Measurements from ENCODE around the gene COTL1.

Gene COTL1

GRCh38 chr16:84562174-84562815 lies 55.6 kb downstream of the COTL1 start:
- no peak for TF ChIP-seq RARB (CRISPR knock-in tag; IDR thresholded peaks at IDR 0.05)
- no peak for TF ChIP-seq ZNF70 (CRISPR knock-in tag; IDR thresholded peaks at IDR 0.05)
- TF ChIP-seq BACH2 (CRISPR knock-in tag; IDR thresholded peaks at IDR 0.05; ENCODE audit: borderline replicate concordance) = no peak
- no peak for TF ChIP-seq GLIS3 (CRISPR knock-in tag; IDR thresholded peaks at IDR 0.05)
- no peak for TF ChIP-seq ZNF8 (CRISPR knock-in tag; IDR thresholded peaks at IDR 0.05)
- no peak for TF ChIP-seq TSHZ2 (CRISPR knock-in tag; IDR thresholded peaks at IDR 0.05)
- no peak; the same call in 2 of the 3 replicates for ATAC-seq

- no peak; the same call in 2 of the 3 replicates for ATAC-seq
- TF ChIP-seq CREB5 (CRISPR knock-in tag; IDR thresholded peaks at IDR 0.05; ENCODE audit: low read depth) (no peak), TCF4 (CRISPR knock-in tag; IDR thresholded peaks at IDR 0.05; ENCODE audit: borderline replicate concordance) (no peak), CSRNP3 (CRISPR knock-in tag; IDR thresholded peaks at IDR 0.05) (no peak), ZFP30 (CRISPR knock-in tag; IDR thresholded peaks at IDR 0.05) (no peak), TOX (CRISPR knock-in tag; IDR thresholded peaks at IDR 0.05; ENCODE audit: borderline replicate concordance) (no peak), ZNF565 (CRISPR knock-in tag; conservative IDR thresholded peaks at IDR 0.05; ENCODE audit: low read depth) (no peak), ESRRG (CRISPR knock-in tag; IDR thresholded peaks at IDR 0.05) (no peak), ISL1 (CRISPR knock-in tag; IDR thresholded peaks at IDR 0.05) (no peak), CSDC2 (CRISPR knock-in tag; IDR thresholded peaks at IDR 0.05) (no peak), GLIS3 (CRISPR knock-in tag; IDR thresholded peaks at IDR 0.05) (no peak), ZNF8 (CRISPR knock-in tag; IDR thresholded peaks at IDR 0.05) (no peak), ZC3H10 (CRISPR knock-in tag; IDR thresholded peaks at IDR 0.05) (no peak), PATZ1 (CRISPR knock-in tag; IDR thresholded peaks at IDR 0.05; ENCODE audit: borderline replicate concordance) (no peak), ZFP3 (CRISPR knock-in tag; IDR thresholded peaks at IDR 0.05) (no peak), POU6F1 (CRISPR knock-in tag; IDR thresholded peaks at IDR 0.05; ENCODE audit: borderline replicate concordance, low read depth) (no peak), TSHZ2 (CRISPR knock-in tag; IDR thresholded peaks at IDR 0.05) (no peak), ARNTL (CRISPR knock-in tag; IDR thresholded peaks at IDR 0.05; ENCODE audit: borderline replicate concordance, low read depth) (no peak), ZNF70 (CRISPR knock-in tag; IDR thresholded peaks at IDR 0.05) (no peak)
Measured at GRCh38 chr16:84561291-84561690, 56.6 kb downstream of the COTL1 start.

All from SK-N-SH treated with all-trans-retinoic acid at 6 μM for 48 hours (cell line).